ENCODE measurements around the gene C19orf85.

DNA sequence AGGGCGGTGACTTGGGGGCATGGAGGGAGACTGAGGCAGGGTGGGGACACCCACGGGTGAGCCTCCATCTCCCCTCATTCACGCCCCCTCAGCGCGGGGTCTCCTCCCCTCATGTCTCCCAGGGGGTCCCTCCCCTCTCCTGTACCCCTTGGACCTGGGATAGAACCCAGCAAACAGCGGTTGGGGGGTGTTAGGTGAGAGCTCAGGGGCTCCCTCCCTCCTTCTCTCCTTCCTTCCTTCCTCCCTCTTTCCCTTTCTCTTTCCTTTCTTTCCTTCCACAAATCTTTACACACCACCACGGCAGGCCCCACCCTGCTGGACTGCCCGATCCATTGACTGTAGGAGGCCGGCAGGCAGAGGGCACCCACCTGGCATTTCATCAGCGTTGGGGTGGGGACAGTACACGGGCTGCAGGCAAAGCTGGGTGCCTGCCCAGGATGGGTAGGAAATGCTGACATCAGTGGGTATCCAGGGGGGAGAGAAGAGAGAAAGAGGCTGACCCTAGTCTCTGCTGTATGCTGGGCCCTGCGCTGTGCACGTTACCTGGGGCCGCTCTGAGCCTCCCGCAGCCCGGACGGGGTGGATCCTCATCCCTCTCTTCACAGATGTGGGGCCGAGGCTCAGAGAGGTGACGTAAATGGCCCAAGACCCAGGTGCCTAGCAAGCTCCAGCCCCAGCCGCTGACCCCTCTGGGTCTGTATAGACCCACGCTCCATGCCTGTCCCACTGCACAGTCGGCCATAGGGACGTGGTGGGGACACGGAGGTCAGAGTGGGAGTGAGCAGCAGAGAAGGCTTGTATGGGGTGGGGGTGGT lies 27.2 kb upstream of the C19orf85 start:
- TF ChIP-seq, protein P1, sequence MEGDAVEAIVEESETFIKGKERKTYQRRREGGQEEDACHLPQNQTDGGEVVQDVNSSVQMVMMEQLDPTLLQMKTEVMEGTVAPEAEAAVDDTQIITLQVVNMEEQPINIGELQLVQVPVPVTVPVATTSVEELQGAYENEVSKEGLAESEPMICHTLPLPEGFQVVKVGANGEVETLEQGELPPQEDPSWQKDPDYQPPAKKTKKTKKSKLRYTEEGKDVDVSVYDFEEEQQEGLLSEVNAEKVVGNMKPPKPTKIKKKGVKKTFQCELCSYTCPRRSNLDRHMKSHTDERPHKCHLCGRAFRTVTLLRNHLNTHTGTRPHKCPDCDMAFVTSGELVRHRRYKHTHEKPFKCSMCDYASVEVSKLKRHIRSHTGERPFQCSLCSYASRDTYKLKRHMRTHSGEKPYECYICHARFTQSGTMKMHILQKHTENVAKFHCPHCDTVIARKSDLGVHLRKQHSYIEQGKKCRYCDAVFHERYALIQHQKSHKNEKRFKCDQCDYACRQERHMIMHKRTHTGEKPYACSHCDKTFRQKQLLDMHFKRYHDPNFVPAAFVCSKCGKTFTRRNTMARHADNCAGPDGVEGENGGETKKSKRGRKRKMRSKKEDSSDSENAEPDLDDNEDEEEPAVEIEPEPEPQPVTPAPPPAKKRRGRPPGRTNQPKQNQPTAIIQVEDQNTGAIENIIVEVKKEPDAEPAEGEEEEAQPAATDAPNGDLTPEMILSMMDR (IDR thresholded peaks at IDR 0.05) = no peak
- TF ChIP-seq, protein P2, sequence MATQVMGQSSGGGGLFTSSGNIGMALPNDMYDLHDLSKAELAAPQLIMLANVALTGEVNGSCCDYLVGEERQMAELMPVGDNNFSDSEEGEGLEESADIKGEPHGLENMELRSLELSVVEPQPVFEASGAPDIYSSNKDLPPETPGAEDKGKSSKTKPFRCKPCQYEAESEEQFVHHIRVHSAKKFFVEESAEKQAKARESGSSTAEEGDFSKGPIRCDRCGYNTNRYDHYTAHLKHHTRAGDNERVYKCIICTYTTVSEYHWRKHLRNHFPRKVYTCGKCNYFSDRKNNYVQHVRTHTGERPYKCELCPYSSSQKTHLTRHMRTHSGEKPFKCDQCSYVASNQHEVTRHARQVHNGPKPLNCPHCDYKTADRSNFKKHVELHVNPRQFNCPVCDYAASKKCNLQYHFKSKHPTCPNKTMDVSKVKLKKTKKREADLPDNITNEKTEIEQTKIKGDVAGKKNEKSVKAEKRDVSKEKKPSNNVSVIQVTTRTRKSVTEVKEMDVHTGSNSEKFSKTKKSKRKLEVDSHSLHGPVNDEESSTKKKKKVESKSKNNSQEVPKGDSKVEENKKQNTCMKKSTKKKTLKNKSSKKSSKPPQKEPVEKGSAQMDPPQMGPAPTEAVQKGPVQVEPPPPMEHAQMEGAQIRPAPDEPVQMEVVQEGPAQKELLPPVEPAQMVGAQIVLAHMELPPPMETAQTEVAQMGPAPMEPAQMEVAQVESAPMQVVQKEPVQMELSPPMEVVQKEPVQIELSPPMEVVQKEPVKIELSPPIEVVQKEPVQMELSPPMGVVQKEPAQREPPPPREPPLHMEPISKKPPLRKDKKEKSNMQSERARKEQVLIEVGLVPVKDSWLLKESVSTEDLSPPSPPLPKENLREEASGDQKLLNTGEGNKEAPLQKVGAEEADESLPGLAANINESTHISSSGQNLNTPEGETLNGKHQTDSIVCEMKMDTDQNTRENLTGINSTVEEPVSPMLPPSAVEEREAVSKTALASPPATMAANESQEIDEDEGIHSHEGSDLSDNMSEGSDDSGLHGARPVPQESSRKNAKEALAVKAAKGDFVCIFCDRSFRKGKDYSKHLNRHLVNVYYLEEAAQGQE (IDR thresholded peaks at IDR 0.05; ENCODE audit: insufficient read depth in 1 of 2, low read depth in 2 of 2, low read length in 1 of 2) = no peak
- TF ChIP-seq POLR2AphosphoS5 (IDR thresholded peaks at IDR 0.05; ENCODE audit: low read depth, low read length) (no peak), TCF7L2 (IDR thresholded peaks at IDR 0.05; ENCODE audit: low read depth, low read length) (no peak)
